MM.1S (cell line): ENCODE data around the gene RPS18.

Experiments used
- DNase-seq: peaks from one replicate; pipeline ENCODE4 v3.0.0-alpha.2; 2015
- H2AFZ ChIP-seq: fragments of 300-600 bp; sonication (generic); 2 replicates; pipeline ENCODE4 v1.6.0; 2016; ENCODE audit warnings: antibody characterized with exemption, low read length
- H3F3A ChIP-seq: fragments of 300-600 bp; sonication (generic); 2 replicates; pipeline ENCODE4 v1.6.1; 2016; ENCODE audit warnings: mild to moderate bottlenecking, antibody characterized with exemption, low read length, moderate library complexity, mixed read lengths; ENCODE audit not compliant: insufficient read depth
- H3K27ac ChIP-seq: fragments of 300-600 bp; sonication (generic); 2 replicates; pipeline ENCODE4 v1.5.1; 2016; ENCODE audit warnings: mild to moderate bottlenecking, low read length
- H3K27me3 ChIP-seq: fragments of 300-600 bp; sonication (generic); replicated peaks from 2 replicates; pipeline ENCODE4 v1.6.0; 2016; ENCODE audit warnings: low read length; ENCODE audit not compliant: insufficient read depth
- H3K36me3 ChIP-seq: fragments of 300-600 bp; sonication (generic); replicated peaks from 2 replicates; pipeline ENCODE4 v1.6.1; 2016; ENCODE audit warnings: mild to moderate bottlenecking, low read length, mixed read lengths; ENCODE audit not compliant: insufficient read depth
- H3K4me1 ChIP-seq: fragments of 300-600 bp; sonication (generic); 2 replicates; pipeline ENCODE4 v1.6.1; 2016; ENCODE audit warnings: low read length, mixed read lengths
- H3K4me2 ChIP-seq: fragments of 300-600 bp; sonication (generic); 2 replicates; pipeline ENCODE4 v1.6.0; 2016; ENCODE audit warnings: low read depth, low read length
- H3K4me3 ChIP-seq: fragments of 300-600 bp; sonication (generic); 2 replicates; pipeline ENCODE4 v1.5.1; 2016; ENCODE audit warnings: low read length, mixed read lengths
- H3K79me2 ChIP-seq: fragments of 300-600 bp; sonication (generic); 2 replicates; pipeline ENCODE4 v1.6.1; 2016; ENCODE audit warnings: mixed run types, low read length, mixed read lengths
- H3K9ac ChIP-seq: fragments of 300-600 bp; sonication (generic); 2 replicates; pipeline ENCODE4 v1.6.1; 2016; ENCODE audit warnings: low read length, mixed read lengths
- H3K9me2 ChIP-seq: fragments of 300-600 bp; sonication (generic); replicated peaks from 2 replicates; pipeline ENCODE4 v1.6.1; 2016; ENCODE audit warnings: mild to moderate bottlenecking, low read length, mixed read lengths; ENCODE audit not compliant: insufficient read depth
- H3K9me3 ChIP-seq: fragments of 300-600 bp; sonication (generic); replicated peaks from 2 replicates; pipeline ENCODE4 v1.6.1; 2016; ENCODE audit warnings: mild to moderate bottlenecking, low read length, mixed read lengths; ENCODE audit not compliant: insufficient read depth
- H4K20me1 ChIP-seq: fragments of 300-600 bp; sonication (generic); 2 replicates; pipeline ENCODE4 v1.6.1; 2016; ENCODE audit warnings: mild to moderate bottlenecking, low read length, moderate library complexity, mixed read lengths; ENCODE audit not compliant: insufficient read depth
- EZH2 ChIP-seq: fragments of 300-600 bp; sonication (generic); optimal IDR thresholded peaks from 2 replicates; pipeline ENCODE3; 2017; ENCODE audit warnings: low read depth, mild to moderate bottlenecking, antibody characterized with exemption, low read length, mixed read lengths
- EZH2phosphoT487 ChIP-seq: fragments of 300-600 bp; sonication (generic); IDR thresholded peaks from 2 replicates; pipeline ENCODE4 v1.6.1; 2018; ENCODE audit warnings: antibody characterized with exemption, low read length
- TF ChIP-seq, protein P1 (sequence below): fragments of 300-600 bp; sonication (generic); IDR thresholded peaks from 2 replicates; pipeline ENCODE4 v1.5.1; 2016; ENCODE audit warnings: antibody characterized with exemption, low read length, mixed read lengths

RPS18 gene

DNA sequence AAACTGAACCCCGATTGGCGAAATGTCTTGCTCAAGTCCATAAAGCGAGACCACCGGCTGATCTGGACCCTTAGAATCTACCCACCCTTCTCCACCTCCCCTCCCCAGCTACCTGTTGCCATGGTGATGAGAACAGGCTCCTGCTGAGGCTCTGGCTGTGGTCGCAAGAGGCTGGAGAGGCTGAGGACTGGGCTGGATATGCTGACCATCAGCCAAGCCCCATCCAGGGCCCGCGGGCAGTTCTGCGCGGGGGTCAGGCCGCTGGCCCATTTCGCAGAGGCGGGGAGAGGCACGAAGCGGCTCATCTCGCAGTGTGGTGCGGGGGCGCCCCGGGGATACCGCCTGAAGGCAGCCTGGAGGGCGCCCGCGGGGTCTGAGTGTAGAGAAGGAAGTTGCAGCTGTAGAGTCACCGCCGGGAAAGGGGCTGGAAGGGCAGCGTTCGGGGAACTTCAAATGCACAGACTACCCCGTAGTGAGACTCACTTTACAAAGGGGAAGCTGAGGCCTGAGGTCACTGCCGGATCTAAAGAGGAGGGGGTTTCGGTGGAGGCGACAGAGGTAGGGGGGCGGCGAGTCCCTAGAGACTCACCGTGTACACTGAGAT, 41.3 kb downstream of the RPS18 start:
- H3K4me3 ChIP-seq, result peak overlapping the region; percentile 94
- DNase-seq, result peak; percentile 26
- 0 out of 2 replicates have a peak, but pooled peaks cover 7% of the 10 kb centered on the region for H4K20me1 ChIP-seq
- peak overlapping the region; percentile 99 for H3K27ac ChIP-seq
- peaks cover 37% of the 10 kb centered on the region for H3F3A ChIP-seq
- H3K4me2 ChIP-seq, result peak overlapping the region; percentile 80
- H3K79me2 ChIP-seq, result peaks cover 86% of the 10 kb centered on the region
- H3K9me2 ChIP-seq, result no peaks in the 10 kb centered on the region
- H3K9ac ChIP-seq, result peak overlapping the region; percentile 90
- no peaks in the 10 kb centered on the region for H3K9me3 ChIP-seq
- H3K36me3 ChIP-seq, result no peaks in the 10 kb centered on the region; the same call in 1 of the 2 replicates
- H2AFZ ChIP-seq, result peak overlapping the region; percentile 75; the same call in 1 of the 2 replicates
- H3K4me1 ChIP-seq, result peaks cover 23% of the 10 kb centered on the region
- no peaks in the 10 kb centered on the region for H3K27me3 ChIP-seq
- no peak for TF ChIP-seq EZH2
- no peak for TF ChIP-seq EZH2phosphoT487
- TF ChIP-seq, protein P1, sequence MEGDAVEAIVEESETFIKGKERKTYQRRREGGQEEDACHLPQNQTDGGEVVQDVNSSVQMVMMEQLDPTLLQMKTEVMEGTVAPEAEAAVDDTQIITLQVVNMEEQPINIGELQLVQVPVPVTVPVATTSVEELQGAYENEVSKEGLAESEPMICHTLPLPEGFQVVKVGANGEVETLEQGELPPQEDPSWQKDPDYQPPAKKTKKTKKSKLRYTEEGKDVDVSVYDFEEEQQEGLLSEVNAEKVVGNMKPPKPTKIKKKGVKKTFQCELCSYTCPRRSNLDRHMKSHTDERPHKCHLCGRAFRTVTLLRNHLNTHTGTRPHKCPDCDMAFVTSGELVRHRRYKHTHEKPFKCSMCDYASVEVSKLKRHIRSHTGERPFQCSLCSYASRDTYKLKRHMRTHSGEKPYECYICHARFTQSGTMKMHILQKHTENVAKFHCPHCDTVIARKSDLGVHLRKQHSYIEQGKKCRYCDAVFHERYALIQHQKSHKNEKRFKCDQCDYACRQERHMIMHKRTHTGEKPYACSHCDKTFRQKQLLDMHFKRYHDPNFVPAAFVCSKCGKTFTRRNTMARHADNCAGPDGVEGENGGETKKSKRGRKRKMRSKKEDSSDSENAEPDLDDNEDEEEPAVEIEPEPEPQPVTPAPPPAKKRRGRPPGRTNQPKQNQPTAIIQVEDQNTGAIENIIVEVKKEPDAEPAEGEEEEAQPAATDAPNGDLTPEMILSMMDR, result no peak

DNA sequence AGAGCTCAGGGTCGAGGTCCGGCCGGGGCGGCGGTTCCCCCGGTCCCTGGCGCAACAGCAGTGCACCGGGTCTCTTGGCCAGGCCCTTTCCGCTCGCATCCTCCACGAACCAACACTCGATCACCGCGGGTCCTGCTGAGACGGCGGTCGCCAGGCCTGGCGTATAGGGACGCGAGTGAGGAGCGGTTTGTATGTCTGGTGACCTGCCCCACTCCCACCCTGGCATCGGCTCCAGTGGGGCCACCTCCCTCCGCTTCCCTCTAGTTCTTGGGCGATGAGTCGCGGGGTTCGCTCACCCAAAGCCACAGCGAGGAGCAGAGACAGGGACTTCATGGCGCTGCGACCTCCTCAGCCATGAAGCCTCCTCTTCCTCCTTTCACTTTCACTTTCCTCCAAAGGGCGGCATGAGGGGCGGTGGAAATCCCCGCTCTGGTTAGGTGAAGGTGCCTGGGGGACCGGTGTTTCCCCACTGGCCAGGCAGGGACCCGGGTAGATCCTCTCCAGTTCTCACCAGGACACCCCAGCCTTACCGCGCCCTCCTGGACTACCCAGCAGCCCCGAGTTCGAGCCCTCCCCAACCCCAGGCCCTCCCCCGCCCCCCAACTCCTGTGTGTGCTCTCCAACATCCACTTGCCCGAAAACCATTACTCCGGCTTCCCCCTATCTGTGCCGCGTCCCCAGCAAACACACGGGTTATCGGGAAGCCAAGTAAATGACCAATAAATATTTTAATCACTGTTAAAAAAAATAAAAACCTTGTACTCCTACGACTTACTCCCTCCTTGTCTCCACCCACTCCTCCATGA, 42.0 kb downstream of the RPS18 start, which contains the start of gene TAPBP:
Gene TAPBP, minus strand, starts transcription at position 370 of the 806 bp plus-strand sequence. Its CDS starts 37 bp downstream, at position 333.
- H3K9me3 ChIP-seq, result no peaks in the 10 kb centered on the region
- 0 out of 2 replicates have a peak, but pooled peaks cover 7% of the 10 kb centered on the region for H4K20me1 ChIP-seq
- peaks cover 28% of the 10 kb centered on the region for H3K4me1 ChIP-seq
- DNase-seq, result peak; percentile 87
- peak within 1 kb of the TSS; percentile 80 for H3K4me2 ChIP-seq
- H3F3A ChIP-seq, result peaks cover 44% of the 10 kb centered on the region
- no peak for TF ChIP-seq EZH2
- TF ChIP-seq, protein P1, result no peak
- TF ChIP-seq EZH2phosphoT487, result no peak
- peak within 1 kb of the TSS; percentile 90 for H3K9ac ChIP-seq
- H3K9me2 ChIP-seq, result no peaks in the 10 kb centered on the region
- H2AFZ ChIP-seq, result peak within 1 kb of the TSS; percentile 75
- H3K27ac ChIP-seq, result peak within 1 kb of the TSS; percentile 99
- H3K27me3 ChIP-seq, result no peaks in the 10 kb centered on the region
- peaks cover 81% of the 10 kb centered on the region for H3K79me2 ChIP-seq
- H3K4me3 ChIP-seq, result peak within 1 kb of the TSS; percentile 94
- H3K36me3 ChIP-seq, result no peaks in the 10 kb centered on the region; the same call in 1 of the 2 replicates

DNA sequence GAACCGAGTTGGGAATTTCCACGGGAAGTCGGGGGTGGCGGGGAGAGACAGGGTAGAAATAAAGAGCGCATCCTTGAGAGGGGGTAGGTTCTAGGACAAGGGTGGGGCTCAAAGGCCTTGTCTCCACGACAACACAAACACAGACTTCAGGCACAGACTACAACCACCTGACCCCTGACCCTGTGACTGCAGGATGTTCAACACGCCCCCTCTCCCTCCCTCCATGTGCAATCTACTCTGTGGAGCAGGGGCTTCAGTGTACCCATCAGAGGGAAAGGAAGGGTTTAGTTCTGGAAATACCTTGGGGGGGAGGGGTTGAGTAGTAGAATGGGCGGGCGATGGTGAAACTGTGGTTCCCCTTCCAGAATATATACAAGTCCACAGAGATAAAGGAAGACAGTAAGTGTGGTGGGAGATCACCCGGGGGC, 42.7 kb downstream of the RPS18 start:
- peak overlapping the region; percentile 36 for H2AFZ ChIP-seq
- peak overlapping the region; percentile 99 for H3K27ac ChIP-seq
- H3K36me3 ChIP-seq, result no peaks in the 10 kb centered on the region; the same call in 1 of the 2 replicates
- H3K4me3 ChIP-seq, result peak overlapping the region; percentile 94
- H3K4me2 ChIP-seq, result peak overlapping the region; percentile 80
- no peaks in the 10 kb centered on the region for H3K9me2 ChIP-seq
- 0 out of 2 replicates have a peak, but pooled peaks cover 7% of the 10 kb centered on the region for H4K20me1 ChIP-seq
- TF ChIP-seq EZH2 (no peak), EZH2phosphoT487 (no peak)
- DNase-seq, result peak; percentile 56
- no peaks in the 10 kb centered on the region for H3K27me3 ChIP-seq
- H3K9me3 ChIP-seq, result no peaks in the 10 kb centered on the region
- peak overlapping the region; percentile 90 for H3K9ac ChIP-seq
- H3K4me1 ChIP-seq, result peaks cover 34% of the 10 kb centered on the region
- peaks cover 81% of the 10 kb centered on the region for H3K79me2 ChIP-seq
- H3F3A ChIP-seq, result peaks cover 44% of the 10 kb centered on the region
